Liver (tissue), 9 donors: ENCODE results near the gene USP49. TPM values are rescaled to one million over a fixed set of nuclear protein-coding genes. Genes with fewer than 3 reads are reported as not detected.

Experiments
- DNase-seq: peaks from one replicate; pipeline ENCODE4 v3.0.0-alpha.2; 2017; ENCODE audit warnings: low spot score
- H3K27ac ChIP-seq, 2 donors: one replicate each; pipeline ENCODE4 v1.7.0; 2013; ENCODE audit warnings: inconsistent platforms in 2 of 2, low read length in 2 of 2, control low read depth in 1 of 2, low read depth in 1 of 2, mild to moderate bottlenecking in 1 of 2
- H3K27me3 ChIP-seq, 4 donors: one replicate each; pipeline versions ENCODE4 v1.6.1 to v1.7.0; 2013; ENCODE audit warnings: low read length in 3 of 4, inconsistent platforms in 1 of 4, mild to moderate bottlenecking in 1 of 4, moderate library complexity in 1 of 4; ENCODE audit not compliant: control insufficient read depth in 4 of 4, insufficient read depth in 4 of 4
- H3K36me3 ChIP-seq, 4 donors: one replicate each; pipeline versions ENCODE4 v1.6.1 to v1.7.0; 2013; ENCODE audit warnings: low read length in 3 of 4, mild to moderate bottlenecking in 3 of 4, low read depth in 1 of 4, moderate library complexity in 1 of 4; ENCODE audit not compliant: control insufficient read depth in 4 of 4, insufficient read depth in 3 of 4
- H3K4me1 ChIP-seq, 4 donors: one replicate each; pipeline versions ENCODE4 v1.6.1 to v1.7.0; 2013; ENCODE audit warnings: low read length in 3 of 4, mild to moderate bottlenecking in 3 of 4, moderate library complexity in 1 of 4; ENCODE audit not compliant: control insufficient read depth in 4 of 4, insufficient read depth in 4 of 4
- H3K4me3 ChIP-seq, 3 donors: one replicate each; pipeline versions ENCODE4 v1.6.1 to v1.7.0; 2013; ENCODE audit warnings: low read length in 3 of 3, control low read depth in 1 of 3, low read depth in 1 of 3, mild to moderate bottlenecking in 1 of 3
- H3K9ac ChIP-seq, 2 donors: one replicate each; pipeline ENCODE4 v1.7.0; 2013; ENCODE audit warnings: low read length in 2 of 2, mild to moderate bottlenecking in 2 of 2, moderate library complexity in 2 of 2, control low read depth in 1 of 2, low read depth in 1 of 2
- H3K9me3 ChIP-seq, 4 donors: one replicate each; pipeline versions ENCODE4 v1.6.1 to v1.7.0; 2013; ENCODE audit warnings: low read length in 3 of 4; ENCODE audit not compliant: control insufficient read depth in 4 of 4
- ATF3 ChIP-seq: IDR thresholded peaks from 2 replicates; pipeline ENCODE4 v1.6.1; 2016; ENCODE audit warnings: antibody characterized with exemption
- EGR1 ChIP-seq, 2 donors: IDR thresholded peaks; 2 replicates each; pipeline ENCODE4 v1.6.1; 2016 to 2018; ENCODE audit warnings: antibody characterized with exemption in 2 of 2, low read depth in 2 of 2
- FOXA2 ChIP-seq: IDR thresholded peaks from 2 replicates; pipeline ENCODE4 v1.6.1; 2016; ENCODE audit warnings: antibody characterized with exemption
- GABPA ChIP-seq, 2 donors: IDR thresholded peaks in 1 of 2; conservative IDR thresholded peaks in 1 of 2; 2 replicates each; pipeline ENCODE4 v1.6.1; 2016; ENCODE audit warnings: antibody characterized with exemption in 2 of 2, mild to moderate bottlenecking in 1 of 2, moderate library complexity in 1 of 2
- HNF4G ChIP-seq: IDR thresholded peaks from 2 replicates; pipeline ENCODE4 v1.6.1; 2016; ENCODE audit warnings: antibody characterized with exemption
- JUND ChIP-seq, 2 donors: IDR thresholded peaks; 2 replicates each; pipeline ENCODE4 v1.6.1; 2016; ENCODE audit warnings: antibody characterized with exemption in 2 of 2
- MAX ChIP-seq: IDR thresholded peaks from 2 replicates; pipeline ENCODE4 v1.6.1; 2016; ENCODE audit warnings: antibody characterized with exemption
- NR2F2 ChIP-seq: IDR thresholded peaks from 2 replicates; pipeline ENCODE4 v1.6.1; 2016; ENCODE audit warnings: antibody characterized with exemption
- RAD21 ChIP-seq, 2 donors: IDR thresholded peaks; 2 replicates each; pipeline ENCODE4 v1.6.1; 2016; ENCODE audit warnings: antibody characterized with exemption in 2 of 2, mild to moderate bottlenecking in 2 of 2
- REST ChIP-seq: IDR thresholded peaks from 2 replicates; pipeline ENCODE4 v1.6.1; 2016; ENCODE audit warnings: antibody characterized with exemption, mild to moderate bottlenecking
- RXRA ChIP-seq, 2 donors: IDR thresholded peaks; 2 replicates each; pipeline ENCODE4 v1.6.1; 2017 to 2018; ENCODE audit warnings: antibody characterized with exemption in 2 of 2, mild to moderate bottlenecking in 1 of 2
- SP1 ChIP-seq: IDR thresholded peaks from 2 replicates; pipeline ENCODE4 v1.6.1; 2018; ENCODE audit warnings: antibody characterized with exemption, mild to moderate bottlenecking
- TAF1 ChIP-seq: conservative IDR thresholded peaks from 2 replicates; pipeline ENCODE4 v1.6.1; 2016; ENCODE audit warnings: antibody characterized with exemption, mild to moderate bottlenecking
- YY1 ChIP-seq: IDR thresholded peaks from 2 replicates; pipeline ENCODE4 v1.6.1; 2016; ENCODE audit warnings: antibody characterized with exemption, mild to moderate bottlenecking
- WGBS: extraction: QIAGEN DNeasy Blood & Tissue Kit; methylation state at CpG from one replicate; pipeline ENCODE4 v1.1.7; 2013; 5-methylcytosine and 5-hydroxymethylcytosine counted together
- polyA plus RNA-seq, 2 donors: library from polyadenylated mRNA; stranded (reverse) in 1 of 2; unstranded in 1 of 2; fragments of 200-250 nt in 1 of 2; fragments of >200 nt in 1 of 2; fragmentation: Nextera tagmentation in 1 of 2; extraction: Ambion mirVana in 1 of 2; gene quantifications; one replicate each; pipeline versions ENCODE4 v1.2.1 to v1.2.3, GENCODE V29; 2013 to 2015
- total RNA-seq, 2 donors: library from RNA; depleted of rRNA; stranded (reverse); fragments of >200 nt; gene quantifications; one replicate each; pipeline ENCODE4 v1.2.3, GENCODE V29; 2014
- TF ChIP-seq, protein P1 (sequence below): IDR thresholded peaks from 2 replicates; pipeline ENCODE4 v1.6.1; 2016; ENCODE audit warnings: antibody characterized with exemption
- TF ChIP-seq, protein P2 (sequence below): fragments of 150-350 bp; IDR thresholded peaks from 2 replicates; pipeline ENCODE4 v1.5.1; 2017; ENCODE audit warnings: improper control_type of control experiment, low read depth, low read length; ENCODE audit not compliant: missing input control
- donor health status: healthy.
- donor health status: healthy.
- donor health status: healthy.
- donor health status: healthy.
- donor health status: healthy.

The USP49 gene
- total and polyA plus RNA-seq, 4 donors, result 0.33 to 3.4 (median 1.1) TPM

DNA sequence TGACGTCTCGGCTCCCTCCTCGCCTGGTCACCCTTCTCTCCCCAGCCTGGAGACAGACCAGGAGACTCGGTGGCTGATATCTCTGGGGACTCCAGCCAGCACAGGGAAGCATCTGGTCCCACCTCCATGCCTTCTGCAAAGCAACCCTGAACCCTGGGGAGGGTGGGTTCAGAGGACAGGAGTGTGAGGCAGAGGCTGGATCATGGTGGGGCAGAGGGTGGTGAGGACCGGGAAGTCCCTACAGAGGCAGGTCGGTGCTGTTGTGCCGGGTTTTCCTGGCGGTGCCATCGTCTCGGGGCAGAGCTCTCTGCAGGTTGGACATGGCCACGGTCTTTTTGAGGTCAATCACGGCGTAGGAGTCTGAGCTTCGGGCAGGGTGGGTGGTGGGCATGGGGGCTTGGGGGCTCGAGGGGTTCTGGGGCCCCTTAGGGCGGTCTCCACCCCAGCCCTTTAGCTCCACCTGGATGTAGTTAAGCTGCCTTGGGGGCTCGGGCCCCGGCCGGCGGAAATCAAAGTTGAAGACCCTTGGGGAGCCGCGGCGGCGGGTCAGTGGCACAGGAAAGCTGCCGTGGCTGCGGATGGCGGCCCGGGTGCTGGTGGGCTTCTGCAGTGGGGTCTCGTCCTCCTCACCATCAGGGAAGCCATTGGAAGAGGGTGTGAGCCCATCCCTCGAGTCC lies 124.7 kb downstream of the USP49 start:
- Histone ChIP-seq H3K36me3 (peaks cover 11 to 38% (median 19%) of the 10 kb centered on the region in 4 donors), H3K4me3 (no peak overlapping the region), H3K27ac (no peak overlapping the region), H3K9me3 (no peaks in the 10 kb centered on the region), H3K4me1 (no peaks in the 10 kb centered on the region), H3K9ac (no peak overlapping the region), H3K27me3 (no peaks in the 10 kb centered on the region)
- WGBS, result 96% methylated on average over 30 of the region's 30 CpGs
- no peak for DNase-seq
- TF ChIP-seq SP1 (no peak), FOXA2 (no peak), RXRA (IDR thresholded peaks at IDR 0.05) (no peak), NR2F2 (no peak), EGR1 (IDR thresholded peaks at IDR 0.05; ENCODE audit: low read depth in 2 of 2) (no peak), ATF3 (no peak), RAD21 (IDR thresholded peaks at IDR 0.05) (no peak), MAX (no peak), HNF4G (no peak), TAF1 (no peak), YY1 (no peak), JUND (IDR thresholded peaks at IDR 0.05) (no peak)
- TF ChIP-seq, protein P1, sequence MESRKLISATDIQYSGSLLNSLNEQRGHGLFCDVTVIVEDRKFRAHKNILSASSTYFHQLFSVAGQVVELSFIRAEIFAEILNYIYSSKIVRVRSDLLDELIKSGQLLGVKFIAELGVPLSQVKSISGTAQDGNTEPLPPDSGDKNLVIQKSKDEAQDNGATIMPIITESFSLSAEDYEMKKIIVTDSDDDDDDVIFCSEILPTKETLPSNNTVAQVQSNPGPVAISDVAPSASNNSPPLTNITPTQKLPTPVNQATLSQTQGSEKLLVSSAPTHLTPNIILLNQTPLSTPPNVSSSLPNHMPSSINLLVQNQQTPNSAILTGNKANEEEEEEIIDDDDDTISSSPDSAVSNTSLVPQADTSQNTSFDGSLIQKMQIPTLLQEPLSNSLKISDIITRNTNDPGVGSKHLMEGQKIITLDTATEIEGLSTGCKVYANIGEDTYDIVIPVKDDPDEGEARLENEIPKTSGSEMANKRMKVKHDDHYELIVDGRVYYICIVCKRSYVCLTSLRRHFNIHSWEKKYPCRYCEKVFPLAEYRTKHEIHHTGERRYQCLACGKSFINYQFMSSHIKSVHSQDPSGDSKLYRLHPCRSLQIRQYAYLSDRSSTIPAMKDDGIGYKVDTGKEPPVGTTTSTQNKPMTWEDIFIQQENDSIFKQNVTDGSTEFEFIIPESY, result no peak
- TF ChIP-seq, protein P2, sequence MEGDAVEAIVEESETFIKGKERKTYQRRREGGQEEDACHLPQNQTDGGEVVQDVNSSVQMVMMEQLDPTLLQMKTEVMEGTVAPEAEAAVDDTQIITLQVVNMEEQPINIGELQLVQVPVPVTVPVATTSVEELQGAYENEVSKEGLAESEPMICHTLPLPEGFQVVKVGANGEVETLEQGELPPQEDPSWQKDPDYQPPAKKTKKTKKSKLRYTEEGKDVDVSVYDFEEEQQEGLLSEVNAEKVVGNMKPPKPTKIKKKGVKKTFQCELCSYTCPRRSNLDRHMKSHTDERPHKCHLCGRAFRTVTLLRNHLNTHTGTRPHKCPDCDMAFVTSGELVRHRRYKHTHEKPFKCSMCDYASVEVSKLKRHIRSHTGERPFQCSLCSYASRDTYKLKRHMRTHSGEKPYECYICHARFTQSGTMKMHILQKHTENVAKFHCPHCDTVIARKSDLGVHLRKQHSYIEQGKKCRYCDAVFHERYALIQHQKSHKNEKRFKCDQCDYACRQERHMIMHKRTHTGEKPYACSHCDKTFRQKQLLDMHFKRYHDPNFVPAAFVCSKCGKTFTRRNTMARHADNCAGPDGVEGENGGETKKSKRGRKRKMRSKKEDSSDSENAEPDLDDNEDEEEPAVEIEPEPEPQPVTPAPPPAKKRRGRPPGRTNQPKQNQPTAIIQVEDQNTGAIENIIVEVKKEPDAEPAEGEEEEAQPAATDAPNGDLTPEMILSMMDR, result no peak

DNA sequence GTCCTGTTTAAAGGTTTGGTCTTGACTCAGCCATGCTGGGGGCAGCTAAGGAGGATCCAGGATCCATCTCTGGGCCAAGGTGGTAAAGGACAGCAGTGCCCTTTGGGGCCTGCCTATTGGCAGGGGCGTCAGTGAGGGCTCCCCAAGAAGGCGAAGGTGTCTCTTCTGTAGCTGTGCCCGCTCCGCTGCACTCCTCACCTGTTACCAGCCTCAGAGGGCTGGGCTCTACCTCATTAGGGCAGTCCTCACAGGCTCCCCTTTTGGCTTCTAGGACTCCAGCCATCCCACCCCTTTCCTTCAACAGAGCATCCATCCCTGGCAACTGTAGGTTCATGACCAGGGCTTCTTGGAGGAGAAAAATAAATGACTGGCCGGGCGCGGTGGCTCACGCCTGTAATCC lies 125.8 kb downstream of the USP49 start:
- DNase-seq, result no peak
- no peak overlapping the region for H3K4me3 ChIP-seq
- WGBS, result 98% methylated on average over 8 of the region's 8 CpGs

More for the DNA sequence above, 125.8 kb downstream of the USP49 start:
- Histone ChIP-seq H3K36me3 (peaks cover 9 to 27% (median 15%) of the 10 kb centered on the region in 4 donors), H3K9ac (no peak overlapping the region), H3K4me1 (no peaks in the 10 kb centered on the region), H3K9me3 (no peaks in the 10 kb centered on the region), H3K27ac (no peak overlapping the region), H3K27me3 (no peaks in the 10 kb centered on the region)
- TF ChIP-seq GABPA (IDR thresholded peaks at IDR 0.05 in 1 of 2, conservative IDR thresholded peaks at IDR 0.05 in 1 of 2) (no peak), REST (no peak), YY1 (no peak), EGR1 (IDR thresholded peaks at IDR 0.05; ENCODE audit: low read depth in 2 of 2) (no peak), RAD21 (IDR thresholded peaks at IDR 0.05) (no peak)
